ENCODE measurements around the gene PMF1.

DNA sequence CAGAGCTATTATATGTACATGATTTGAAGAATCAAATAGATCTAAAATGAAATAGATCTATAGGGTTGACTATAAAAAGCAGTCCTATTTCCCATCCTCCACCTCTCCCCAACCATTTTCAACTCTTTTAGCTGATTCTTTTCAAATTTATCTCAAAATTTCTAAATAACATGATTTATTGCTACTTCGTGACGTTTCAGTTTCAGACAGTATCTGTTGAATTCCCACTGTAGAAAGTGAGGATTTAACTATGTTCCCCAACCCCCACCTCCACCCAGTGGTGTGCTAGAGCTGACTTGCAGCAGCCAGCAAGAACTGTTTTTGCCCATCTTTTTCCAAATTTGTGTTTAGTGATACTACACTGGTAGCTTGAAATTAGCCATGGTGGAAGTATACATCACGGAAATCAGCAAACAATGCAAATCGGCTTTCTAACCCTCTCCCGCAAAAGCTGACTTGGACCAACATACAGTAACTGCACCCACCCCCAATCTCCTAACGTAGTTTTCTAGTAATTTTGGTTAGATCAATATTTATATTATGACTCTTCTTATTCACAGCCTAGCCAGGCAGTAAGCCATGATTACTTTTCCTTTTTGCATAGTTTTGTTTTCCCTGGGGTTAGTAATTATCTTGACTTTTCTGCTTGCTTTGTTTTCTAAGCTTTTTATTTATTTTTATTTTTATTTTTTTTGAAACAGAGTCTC lies 48.5 kb upstream of the PMF1 start:
- TF ChIP-seq, protein P1, sequence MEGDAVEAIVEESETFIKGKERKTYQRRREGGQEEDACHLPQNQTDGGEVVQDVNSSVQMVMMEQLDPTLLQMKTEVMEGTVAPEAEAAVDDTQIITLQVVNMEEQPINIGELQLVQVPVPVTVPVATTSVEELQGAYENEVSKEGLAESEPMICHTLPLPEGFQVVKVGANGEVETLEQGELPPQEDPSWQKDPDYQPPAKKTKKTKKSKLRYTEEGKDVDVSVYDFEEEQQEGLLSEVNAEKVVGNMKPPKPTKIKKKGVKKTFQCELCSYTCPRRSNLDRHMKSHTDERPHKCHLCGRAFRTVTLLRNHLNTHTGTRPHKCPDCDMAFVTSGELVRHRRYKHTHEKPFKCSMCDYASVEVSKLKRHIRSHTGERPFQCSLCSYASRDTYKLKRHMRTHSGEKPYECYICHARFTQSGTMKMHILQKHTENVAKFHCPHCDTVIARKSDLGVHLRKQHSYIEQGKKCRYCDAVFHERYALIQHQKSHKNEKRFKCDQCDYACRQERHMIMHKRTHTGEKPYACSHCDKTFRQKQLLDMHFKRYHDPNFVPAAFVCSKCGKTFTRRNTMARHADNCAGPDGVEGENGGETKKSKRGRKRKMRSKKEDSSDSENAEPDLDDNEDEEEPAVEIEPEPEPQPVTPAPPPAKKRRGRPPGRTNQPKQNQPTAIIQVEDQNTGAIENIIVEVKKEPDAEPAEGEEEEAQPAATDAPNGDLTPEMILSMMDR (conservative IDR thresholded peaks at IDR 0.05; ENCODE audit: low read depth in 2 of 2): no peak
- TF ChIP-seq, protein P2, sequence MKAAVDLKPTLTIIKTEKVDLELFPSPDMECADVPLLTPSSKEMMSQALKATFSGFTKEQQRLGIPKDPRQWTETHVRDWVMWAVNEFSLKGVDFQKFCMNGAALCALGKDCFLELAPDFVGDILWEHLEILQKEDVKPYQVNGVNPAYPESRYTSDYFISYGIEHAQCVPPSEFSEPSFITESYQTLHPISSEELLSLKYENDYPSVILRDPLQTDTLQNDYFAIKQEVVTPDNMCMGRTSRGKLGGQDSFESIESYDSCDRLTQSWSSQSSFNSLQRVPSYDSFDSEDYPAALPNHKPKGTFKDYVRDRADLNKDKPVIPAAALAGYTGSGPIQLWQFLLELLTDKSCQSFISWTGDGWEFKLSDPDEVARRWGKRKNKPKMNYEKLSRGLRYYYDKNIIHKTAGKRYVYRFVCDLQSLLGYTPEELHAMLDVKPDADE (IDR thresholded peaks at IDR 0.05): no peak
- TF ChIP-seq, protein P3, sequence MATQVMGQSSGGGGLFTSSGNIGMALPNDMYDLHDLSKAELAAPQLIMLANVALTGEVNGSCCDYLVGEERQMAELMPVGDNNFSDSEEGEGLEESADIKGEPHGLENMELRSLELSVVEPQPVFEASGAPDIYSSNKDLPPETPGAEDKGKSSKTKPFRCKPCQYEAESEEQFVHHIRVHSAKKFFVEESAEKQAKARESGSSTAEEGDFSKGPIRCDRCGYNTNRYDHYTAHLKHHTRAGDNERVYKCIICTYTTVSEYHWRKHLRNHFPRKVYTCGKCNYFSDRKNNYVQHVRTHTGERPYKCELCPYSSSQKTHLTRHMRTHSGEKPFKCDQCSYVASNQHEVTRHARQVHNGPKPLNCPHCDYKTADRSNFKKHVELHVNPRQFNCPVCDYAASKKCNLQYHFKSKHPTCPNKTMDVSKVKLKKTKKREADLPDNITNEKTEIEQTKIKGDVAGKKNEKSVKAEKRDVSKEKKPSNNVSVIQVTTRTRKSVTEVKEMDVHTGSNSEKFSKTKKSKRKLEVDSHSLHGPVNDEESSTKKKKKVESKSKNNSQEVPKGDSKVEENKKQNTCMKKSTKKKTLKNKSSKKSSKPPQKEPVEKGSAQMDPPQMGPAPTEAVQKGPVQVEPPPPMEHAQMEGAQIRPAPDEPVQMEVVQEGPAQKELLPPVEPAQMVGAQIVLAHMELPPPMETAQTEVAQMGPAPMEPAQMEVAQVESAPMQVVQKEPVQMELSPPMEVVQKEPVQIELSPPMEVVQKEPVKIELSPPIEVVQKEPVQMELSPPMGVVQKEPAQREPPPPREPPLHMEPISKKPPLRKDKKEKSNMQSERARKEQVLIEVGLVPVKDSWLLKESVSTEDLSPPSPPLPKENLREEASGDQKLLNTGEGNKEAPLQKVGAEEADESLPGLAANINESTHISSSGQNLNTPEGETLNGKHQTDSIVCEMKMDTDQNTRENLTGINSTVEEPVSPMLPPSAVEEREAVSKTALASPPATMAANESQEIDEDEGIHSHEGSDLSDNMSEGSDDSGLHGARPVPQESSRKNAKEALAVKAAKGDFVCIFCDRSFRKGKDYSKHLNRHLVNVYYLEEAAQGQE (IDR thresholded peaks at IDR 0.05; ENCODE audit: unreplicated experiment): no peak
- TF ChIP-seq EZH2 (IDR thresholded peaks at IDR 0.05; ENCODE audit: low read depth, unreplicated experiment) (no peak), POLR2AphosphoS5 (IDR thresholded peaks at IDR 0.05; ENCODE audit: low read depth) (no peak), JUNB (IDR thresholded peaks at IDR 0.05; ENCODE audit: unreplicated experiment) (no peak), EZH2phosphoT487 (IDR thresholded peaks at IDR 0.05; ENCODE audit: unreplicated experiment) (no peak), CREB1 (CRISPR knock-in tag; IDR thresholded peaks at IDR 0.05; ENCODE audit: low read depth) (no peak), STAT1 (IDR thresholded peaks at IDR 0.05; ENCODE audit: unreplicated experiment) (no peak), NANOG (IDR thresholded peaks at IDR 0.05; ENCODE audit: borderline replicate concordance) (no peak), ZNF114 (CRISPR knock-in tag; IDR thresholded peaks at IDR 0.05) (no peak)
